Inflammatory macrophage treated with lipopolysaccharide for 1 hour (primary cell): ENCODE data around the gene ASB2.
A peak's percentile ranks its signal among the peaks of the same experiment; 100 is the strongest.

Experiments
- DNase-seq, 2 donors: peaks; one replicate each; pipeline ENCODE4 v3.0.0-alpha.2; 2020 to 2022

ASB2 gene, protein sequence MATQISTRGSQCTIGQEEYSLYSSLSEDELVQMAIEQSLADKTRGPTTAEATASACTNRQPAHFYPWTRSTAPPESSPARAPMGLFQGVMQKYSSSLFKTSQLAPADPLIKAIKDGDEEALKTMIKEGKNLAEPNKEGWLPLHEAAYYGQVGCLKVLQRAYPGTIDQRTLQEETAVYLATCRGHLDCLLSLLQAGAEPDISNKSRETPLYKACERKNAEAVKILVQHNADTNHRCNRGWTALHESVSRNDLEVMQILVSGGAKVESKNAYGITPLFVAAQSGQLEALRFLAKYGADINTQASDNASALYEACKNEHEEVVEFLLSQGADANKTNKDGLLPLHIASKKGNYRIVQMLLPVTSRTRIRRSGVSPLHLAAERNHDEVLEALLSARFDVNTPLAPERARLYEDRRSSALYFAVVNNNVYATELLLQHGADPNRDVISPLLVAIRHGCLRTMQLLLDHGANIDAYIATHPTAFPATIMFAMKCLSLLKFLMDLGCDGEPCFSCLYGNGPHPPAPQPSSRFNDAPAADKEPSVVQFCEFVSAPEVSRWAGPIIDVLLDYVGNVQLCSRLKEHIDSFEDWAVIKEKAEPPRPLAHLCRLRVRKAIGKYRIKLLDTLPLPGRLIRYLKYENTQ

GRCh38 chr14:93976477-93977057, at the start of gene ASB2:
TSS of gene ASB2 (minus strand) at chr14:93976570. CDS start at chr14:93964539, 12,031 bp downstream.
- DNase-seq = no peak

GRCh38 chr14:94025720-94026119, 49.4 kb upstream of the ASB2 start:
- DNase-seq = no peak

GRCh38 chr14:94024549-94024948, 48.2 kb upstream of the ASB2 start:
- DNase-seq = no peak

DNA sequence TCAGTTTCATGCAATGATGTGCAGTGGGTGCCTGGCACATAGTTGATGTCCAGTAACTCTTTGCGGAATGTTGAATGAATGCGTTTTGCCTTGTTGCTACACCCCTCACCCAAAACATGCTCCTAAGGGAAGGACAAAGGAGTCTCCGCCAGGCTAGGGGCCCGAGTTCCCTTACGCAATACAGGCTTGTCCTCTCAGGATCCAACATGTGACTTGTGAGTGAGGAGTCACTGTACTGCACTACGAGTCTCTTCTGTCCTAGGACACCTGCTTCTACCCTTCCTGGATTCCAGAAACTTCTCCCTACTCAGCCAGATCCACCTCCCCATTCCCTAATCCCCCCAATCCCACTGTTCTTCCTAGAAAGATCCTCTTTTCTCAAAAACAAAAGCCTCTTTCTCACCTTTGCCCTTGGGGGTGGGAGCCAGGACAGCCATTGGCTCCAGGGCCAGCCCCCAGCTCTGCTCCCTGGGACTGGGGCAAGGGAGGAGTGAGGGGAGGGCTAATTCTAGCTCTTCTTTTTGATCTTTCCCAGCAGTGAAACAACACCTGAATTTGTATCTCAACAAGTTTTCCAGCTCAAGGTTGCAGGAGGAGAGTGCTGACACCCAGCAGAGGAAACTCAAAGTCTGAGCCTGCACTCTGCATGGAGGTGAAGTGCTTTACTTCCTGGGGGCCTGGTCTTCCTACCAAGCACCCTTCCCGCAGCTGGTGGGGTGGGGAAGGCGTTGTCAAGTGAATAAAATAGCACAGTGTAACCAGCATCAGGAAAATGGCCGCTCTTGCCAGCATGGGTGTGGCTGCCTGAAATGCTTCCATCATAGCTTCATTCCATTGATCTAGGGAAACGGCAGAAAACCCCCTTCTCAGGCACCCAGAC, 46.4 kb upstream of the ASB2 start:
- DNase-seq = no peak

- peak; percentile 37 to 74 for DNase-seq
These were observed 45.2 kb upstream of the ASB2 start for GRCh38 chr14:94021416-94022157.

GRCh38 chr14:94021001-94021400, 44.6 kb upstream of the ASB2 start:
- DNase-seq = peak; percentile 67 to 83

- no peak for DNase-seq
These were observed 43.9 kb upstream of the ASB2 start for GRCh38 chr14:94020267-94020666.

DNA sequence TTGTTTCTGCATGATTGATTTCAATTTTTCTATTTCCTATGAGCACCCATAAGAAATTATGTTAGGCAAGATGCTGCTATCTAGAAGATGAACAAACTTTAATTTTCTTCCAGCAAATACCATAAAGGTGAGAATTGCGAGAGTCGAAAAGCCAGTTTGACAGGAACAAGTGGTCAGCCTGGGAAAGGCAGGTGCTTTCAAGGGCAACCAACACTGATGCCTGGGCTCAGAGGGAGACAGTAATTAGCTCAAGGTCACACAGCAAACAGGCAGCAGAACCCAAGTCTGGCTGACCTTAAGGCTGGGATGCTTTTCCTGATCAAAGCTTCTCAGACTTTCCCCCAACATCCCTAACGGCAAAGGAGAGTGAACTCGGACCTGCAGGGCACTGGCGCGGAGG, 43.0 kb upstream of the ASB2 start:
- DNase-seq = no peak

DNA sequence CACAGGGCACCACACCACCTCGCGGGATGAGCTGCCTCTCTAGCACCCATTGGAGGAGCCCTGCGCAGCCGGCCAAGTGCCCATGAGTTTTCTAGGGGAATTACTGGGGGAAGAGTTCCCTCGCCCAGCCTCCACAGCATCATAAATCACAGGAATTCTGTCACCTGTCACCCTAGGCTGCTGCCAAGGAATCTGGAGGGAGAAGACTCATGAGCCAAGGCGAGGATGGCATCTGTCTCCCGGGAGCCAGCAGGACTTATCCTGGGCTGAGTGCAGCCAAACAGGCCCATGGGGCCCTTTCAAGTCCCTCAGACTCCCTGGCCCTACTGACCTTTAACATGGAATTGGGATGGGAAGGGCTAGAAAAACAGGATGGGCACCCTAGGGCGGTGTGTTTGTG, 41.9 kb upstream of the ASB2 start:
- no peak for DNase-seq

DNA sequence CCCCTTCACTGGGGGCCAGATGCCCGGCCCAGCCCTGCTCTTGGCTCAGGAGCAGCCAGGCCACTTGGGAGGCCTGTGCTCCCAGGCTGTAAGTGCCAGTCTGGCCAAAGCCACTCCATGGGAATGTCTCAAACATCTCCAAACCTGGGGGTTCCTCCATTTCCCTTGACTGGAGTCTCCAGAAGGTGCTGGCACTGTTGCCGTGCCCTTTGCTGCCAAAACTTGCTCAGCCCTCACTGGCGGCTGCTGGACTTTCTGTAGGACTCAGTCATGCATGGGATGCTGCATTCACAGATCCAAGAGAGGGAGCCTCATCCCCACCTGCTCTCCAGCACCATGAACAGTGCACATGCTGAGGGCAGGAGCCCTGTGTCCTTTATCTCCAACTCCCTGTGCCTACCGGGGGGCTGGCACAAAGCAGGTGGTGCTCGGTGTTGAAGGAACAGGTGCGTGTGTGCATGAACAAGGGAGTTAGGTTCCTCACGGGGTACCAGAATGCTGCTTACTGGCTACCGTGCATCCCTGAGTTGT, 40.1 kb upstream of the ASB2 start:
- no peak for DNase-seq

GRCh38 chr14:94015223-94015622, 38.9 kb upstream of the ASB2 start:
- no peak for DNase-seq

- no peak for DNase-seq
These were observed 38.0 kb upstream of the ASB2 start for GRCh38 chr14:94014382-94014781.

DNA sequence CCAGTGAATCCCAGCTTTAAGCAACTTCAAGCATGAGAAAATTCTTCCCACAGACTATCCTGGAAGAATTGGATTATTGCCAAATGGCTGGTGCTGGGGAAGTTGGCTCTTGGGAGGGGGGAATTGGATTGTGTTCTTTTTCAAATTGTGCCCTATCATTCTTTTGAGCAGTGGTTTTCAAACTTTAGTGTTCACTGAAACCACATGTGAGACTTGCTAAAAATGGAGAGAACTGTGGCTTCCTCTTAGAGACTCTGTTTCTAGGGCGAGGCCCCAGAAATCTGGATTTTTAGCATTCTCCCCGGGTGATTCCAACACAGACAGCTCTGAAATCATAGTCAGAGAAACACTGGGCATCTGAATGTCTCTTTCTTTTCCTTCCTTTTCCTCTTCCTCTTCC, 35.4 kb upstream of the ASB2 start:
- no peak for DNase-seq

- no peak for DNase-seq
These were observed 34.3 kb upstream of the ASB2 start for GRCh38 chr14:94010625-94011024.

- DNase-seq = no peak
These were observed 33.4 kb upstream of the ASB2 start for GRCh38 chr14:94009767-94010166.

GRCh38 chr14:94008234-94008633, 31.9 kb upstream of the ASB2 start:
- no peak for DNase-seq

DNA sequence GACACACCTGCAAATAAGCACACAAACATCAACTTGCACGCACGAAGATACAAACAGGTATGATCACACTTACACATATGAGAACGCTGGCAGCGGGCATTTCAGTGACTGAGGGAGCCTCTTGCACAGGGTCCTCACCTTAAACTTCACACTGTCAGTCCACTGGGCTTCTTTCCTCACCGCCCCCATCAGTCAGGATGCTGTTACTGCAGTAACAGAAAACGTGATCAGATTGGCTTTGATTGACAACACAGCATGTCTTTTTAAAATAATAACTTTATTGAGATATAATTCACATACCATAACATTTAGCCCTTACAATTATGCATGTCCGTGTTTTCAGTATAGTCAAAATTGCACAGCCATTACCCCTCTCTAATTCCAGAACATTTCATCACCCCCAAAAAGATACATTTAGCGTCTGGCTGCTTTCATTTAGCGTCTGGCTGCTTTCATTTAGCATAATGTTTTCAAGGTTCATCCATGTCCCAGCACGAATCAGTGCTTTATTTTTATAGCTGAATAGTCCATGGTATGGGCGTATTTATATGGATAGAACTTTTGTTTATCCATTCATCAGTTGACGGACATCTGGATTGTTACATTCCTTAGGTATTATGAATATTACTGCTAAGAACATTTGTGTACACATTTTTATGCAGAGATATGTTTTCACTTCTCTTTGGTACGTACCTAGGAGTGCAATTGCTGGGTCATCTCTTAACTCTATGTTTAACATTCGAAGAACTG, 29.1 kb upstream of the ASB2 start:
- DNase-seq = no peak

DNA sequence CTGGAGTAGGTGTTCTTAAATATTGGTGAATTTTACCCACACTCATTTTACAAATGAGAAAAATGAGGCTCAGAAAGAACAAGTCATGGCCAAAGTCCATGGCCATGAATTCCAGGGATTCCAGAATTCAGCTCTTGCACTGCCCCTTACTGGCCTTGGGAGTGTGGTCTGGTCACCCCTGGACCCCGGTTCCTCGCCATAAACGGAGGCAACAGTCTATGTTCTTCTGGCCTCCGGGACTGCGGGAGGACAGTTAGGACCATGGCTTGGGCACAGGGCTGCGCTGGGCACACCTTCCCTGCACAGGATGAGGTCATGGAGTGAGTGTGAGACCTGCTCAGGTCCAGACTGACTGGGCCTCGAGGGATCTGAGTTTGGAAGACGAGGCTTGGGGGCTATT, 27.6 kb upstream of the ASB2 start:
- DNase-seq = no peak

DNA sequence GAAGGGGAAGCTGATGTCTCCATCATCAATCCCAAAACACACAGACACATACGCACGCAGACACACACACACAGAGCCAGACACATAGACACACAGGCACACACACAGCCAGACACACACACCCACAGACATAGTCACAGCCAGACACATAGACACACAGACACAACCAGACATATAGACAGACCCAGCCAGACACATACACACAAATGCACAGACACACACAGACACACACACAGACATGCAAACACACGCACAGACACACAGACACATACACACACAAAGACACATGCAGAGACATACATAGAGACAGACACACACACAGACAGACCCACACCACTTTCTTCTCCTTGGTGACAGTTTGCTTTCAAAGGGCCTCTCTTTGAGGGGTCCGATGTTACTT, 27.0 kb upstream of the ASB2 start:
- no peak for DNase-seq

GRCh38 chr14:94001501-94002396, 25.4 kb upstream of the ASB2 start:
- DNase-seq = peak; percentile 52 to 81
